ENCODE results near the gene UCN. TPM values are rescaled to one million over a fixed set of nuclear protein-coding genes. Genes with fewer than 3 reads are reported as not detected.
"Not testable (repeated sequence)": the region's sequence is repeated elsewhere in the genome, so short reads cannot be mapped to it uniquely, and the experiment has no call there.

The UCN gene
- total RNA-seq, 6 donors from 2014 or later = 2.6 to 81.7 (median 4.6) TPM

DNA sequence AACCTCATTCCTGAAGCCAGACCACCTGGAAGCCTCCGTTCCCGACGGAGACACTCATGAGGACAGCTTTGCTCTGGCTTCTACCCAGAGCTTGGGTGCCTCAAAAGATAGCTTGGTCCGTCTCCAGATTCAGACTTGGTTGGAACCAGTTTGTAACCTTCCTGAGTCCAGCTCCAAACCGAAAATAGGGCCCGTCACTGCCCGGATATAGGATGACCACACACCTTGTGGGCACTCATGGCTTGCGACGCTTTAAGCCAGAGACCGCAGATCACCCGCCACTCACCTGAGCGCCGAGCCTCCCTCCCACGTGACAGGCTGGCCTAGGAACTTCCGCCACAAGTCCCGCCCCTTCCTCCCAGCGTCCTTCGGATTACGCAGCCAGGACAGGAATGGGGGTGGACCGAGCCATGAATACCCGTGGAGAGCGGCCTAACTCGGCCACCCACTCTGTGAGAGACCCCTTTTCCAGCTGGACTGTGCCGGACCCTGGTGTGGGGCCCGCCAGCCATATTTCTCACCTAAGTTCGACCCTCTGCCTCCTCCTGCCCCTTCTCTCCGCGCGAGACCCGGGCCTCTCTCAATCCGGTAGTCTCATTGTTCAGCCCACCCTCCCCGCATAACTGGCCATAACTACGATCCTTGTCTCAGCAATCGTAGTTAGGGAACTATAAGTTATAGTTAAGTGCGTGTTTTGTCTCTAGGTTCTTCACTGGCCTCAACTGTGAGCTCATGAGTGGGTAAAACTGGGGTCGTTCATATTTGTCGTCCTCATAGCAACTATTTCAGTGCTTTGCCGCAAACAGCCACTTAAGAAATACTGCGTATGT is 14.7 kb upstream of the UCN start, which contains the start of gene MPV17:
TSS of gene MPV17 (minus strand) at position 332 of the 830 bp plus-strand sequence. CDS start 580 bp downstream, outside the sequence.
- ATAC-seq (ENCODE audit: low FRiP score in 2 of 2) = peak; percentile 96 to 98
- H3K27ac ChIP-seq = peak within 1 kb of the TSS; percentile 92 to 97 (median 95)
- peak within 1 kb of the TSS; percentile 27 to 93 (median 66) for H3K4me3 ChIP-seq
- peaks cover 17 to 27% (median 23%) of the 10 kb centered on the region in 4 donors for H3K4me1 ChIP-seq
- peak; percentile 89 to 95 for DNase-seq
- WGBS, 2 donors = 0 to 1% methylated on average over 15 to 32 of the region's 39 CpGs
- peaks cover 8 to 22% (median 14%) of the 10 kb centered on the region in 4 donors for H3K36me3 ChIP-seq
- H3K27me3 ChIP-seq = no peaks in the 10 kb centered on the region
- H3K9me3 ChIP-seq = no peaks in the 10 kb centered on the region
- peak; percentile 90 to 94 for TF ChIP-seq POLR2AphosphoS5 (IDR thresholded peaks at IDR 0.05)
- no peak for TF ChIP-seq CTCF (IDR thresholded peaks at IDR 0.05)
- no peak for TF ChIP-seq EP300 (IDR thresholded peaks at IDR 0.05)
- peak; percentile 55 to 95 (median 88) for TF ChIP-seq POLR2A (IDR thresholded peaks at IDR 0.05)

GRCh38 chr2:27322301-27322765 is 14.1 kb upstream of the UCN start:
- ATAC-seq (ENCODE audit: low FRiP score in 2 of 2) (peak; percentile 40 to 54), DNase-seq (peak; percentile 45 to 70)
- peak overlapping the region; percentile 27 to 93 (median 66) for H3K4me3 ChIP-seq

GRCh38 chr2:27320958-27321543 is 12.8 kb upstream of the UCN start:
- WGBS, 2 donors = 69 to 75% methylated on average over 4 to 8 of the region's 8 CpGs
- DNase-seq (peak in 1 of 2 donors; percentile 88), ATAC-seq (ENCODE audit: low FRiP score in 2 of 2) (peak; percentile 39 to 64)
- Histone ChIP-seq H3K36me3 (peaks cover 0 to 10% (median 1%) of the 10 kb centered on the region in 4 donors), H3K4me1 (peaks cover 17 to 27% (median 23%) of the 10 kb centered on the region in 4 donors), H3K27me3 (no peaks in the 10 kb centered on the region), H3K9me3 (no peaks in the 10 kb centered on the region), H3K27ac (peak overlapping the region in 1 of 4 donors; percentile 28), H3K4me3 (no peak overlapping the region)
- TF ChIP-seq EP300 (IDR thresholded peaks at IDR 0.05) (peak in 1 of 4 donors; percentile 80), POLR2AphosphoS5 (IDR thresholded peaks at IDR 0.05) (peak; percentile 54 to 62), CTCF (IDR thresholded peaks at IDR 0.05) (peak in 3 of 6 experiments; percentile 7 to 46 (median 34)), POLR2A (IDR thresholded peaks at IDR 0.05) (no peak)

More at GRCh38 chr2:27322301-27322765, 14.1 kb upstream of the UCN start:
- TF ChIP-seq POLR2A (IDR thresholded peaks at IDR 0.05) = no peak
- TF ChIP-seq POLR2AphosphoS5 (IDR thresholded peaks at IDR 0.05) = no peak
- no peak for TF ChIP-seq CTCF (IDR thresholded peaks at IDR 0.05)
- TF ChIP-seq EP300 (IDR thresholded peaks at IDR 0.05) = no peak
- Histone ChIP-seq H3K27ac (peak overlapping the region; percentile 92 to 97 (median 95)), H3K4me1 (peaks cover 17 to 27% (median 23%) of the 10 kb centered on the region in 4 donors), H3K27me3 (no peaks in the 10 kb centered on the region), H3K9me3 (no peaks in the 10 kb centered on the region), H3K36me3 (peaks cover 8 to 15% (median 10%) of the 10 kb centered on the region in 4 donors)
- WGBS, 2 donors = 0 to 3% methylated on average over 7 to 10 of the region's 10 CpGs

GRCh38 chr2:27319839-27320238 is 11.6 kb upstream of the UCN start:
- H3K27me3 ChIP-seq; DNase-seq; H3K9me3 ChIP-seq; H3K4me3 ChIP-seq; ATAC-seq (ENCODE audit: low FRiP score in 2 of 2); H3K27ac ChIP-seq: not testable (repeated sequence)
- Histone ChIP-seq H3K36me3 (peaks cover 0 to 19% (median 0%) of the 10 kb centered on the region in 4 donors), H3K4me1 (peaks cover 17 to 27% (median 23%) of the 10 kb centered on the region in 4 donors)
- 96% methylated on average over 15 of the region's 15 CpGs for WGBS, 2 donors

All from upper lobe of left lung (tissue), 6 donors.